HG03571 (cell line): Measurements from ENCODE around the gene SPATA16.

Source experiments
- ATAC-seq: cut with Tn5 transposase; IDR thresholded peaks from one replicate; pipeline ENCODE4 v1.9.1; 2021; ENCODE audit not compliant: unreplicated experiment

The SPATA16 gene

GRCh38 chr3:172844428-172844827, 296.6 kb downstream of the SPATA16 start:
- ATAC-seq = no peak

GRCh38 chr3:172840913-172841312, 300.1 kb downstream of the SPATA16 start:
- no peak for ATAC-seq

GRCh38 chr3:172840463-172840862, 300.6 kb downstream of the SPATA16 start:
- ATAC-seq = no peak

- no peak for ATAC-seq
These were observed 301.4 kb downstream of the SPATA16 start for GRCh38 chr3:172839679-172840078.
